Measurements from ENCODE around the gene FBXO31. TPM values are rescaled to one million over a fixed set of nuclear protein-coding genes. Genes with fewer than 3 reads are reported as not detected.

Gene FBXO31
- total and polyA plus RNA-seq, 10 of the 15 experiments (the other 5 are each of a cell fraction or from before 2014, with no cell fraction given) = 0.19 to 33.1 (median 10.3) TPM

DNA sequence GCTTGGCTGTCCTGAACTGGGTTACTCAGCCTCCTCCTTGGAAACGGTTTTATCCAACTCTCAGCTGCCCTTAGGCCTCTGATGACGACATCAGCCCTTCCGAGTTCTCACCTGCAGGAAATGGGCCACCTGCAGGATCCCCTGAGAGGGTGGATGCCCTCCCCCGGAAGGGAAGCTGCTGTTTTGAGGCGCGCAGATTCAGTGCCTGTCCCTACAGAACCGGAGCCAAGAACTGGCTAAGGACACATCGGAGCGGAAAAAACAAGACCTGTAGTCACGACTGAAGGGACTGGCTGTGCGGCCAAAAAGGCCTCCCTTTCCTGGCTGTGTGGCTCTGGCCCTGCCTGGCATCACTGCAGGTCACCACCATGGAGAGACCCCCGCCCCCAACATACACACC, 54.7 kb downstream of the FBXO31 start:
- H3K9ac ChIP-seq (ENCODE audit: control insufficient read depth, insufficient read depth, low read length) = no peak overlapping the region
- H3K36me3 ChIP-seq (ENCODE audit: control insufficient read depth in 2 of 2, insufficient read depth in 2 of 2, low read length in 1 of 2) = peaks cover 11 to 27% of the 10 kb centered on the region in 2 experiments
- no peak for ATAC-seq
- ChIA-PET RAD21 (ENCODE audit: unreplicated experiment) (no interaction called here), POLR2A (no interaction called here), SMC1A (ENCODE audit: uncharacterized antibody, unreplicated experiment) (no interaction called here), CTCF (no interaction called here)
- H2AFZ ChIP-seq (ENCODE audit: control insufficient read depth, low read depth, low read length) = no peak overlapping the region
- DNase-seq (ENCODE audit: low read depth, low spot score) = no peak
- no TSS peak for BruUV-seq (replicated peaks)
- intact Hi-C loops (cut with micrococcal nuclease; ENCODE audit: unreplicated experiment) = no loop called here
- TF ChIP-seq TBL1XR1 (IDR thresholded peaks at IDR 0.05; ENCODE audit: low read depth, low read length) = no peak
- no peak for TF ChIP-seq REST (IDR thresholded peaks at IDR 0.05; ENCODE audit: low read depth, low read length)
- TF ChIP-seq, protein P1, sequence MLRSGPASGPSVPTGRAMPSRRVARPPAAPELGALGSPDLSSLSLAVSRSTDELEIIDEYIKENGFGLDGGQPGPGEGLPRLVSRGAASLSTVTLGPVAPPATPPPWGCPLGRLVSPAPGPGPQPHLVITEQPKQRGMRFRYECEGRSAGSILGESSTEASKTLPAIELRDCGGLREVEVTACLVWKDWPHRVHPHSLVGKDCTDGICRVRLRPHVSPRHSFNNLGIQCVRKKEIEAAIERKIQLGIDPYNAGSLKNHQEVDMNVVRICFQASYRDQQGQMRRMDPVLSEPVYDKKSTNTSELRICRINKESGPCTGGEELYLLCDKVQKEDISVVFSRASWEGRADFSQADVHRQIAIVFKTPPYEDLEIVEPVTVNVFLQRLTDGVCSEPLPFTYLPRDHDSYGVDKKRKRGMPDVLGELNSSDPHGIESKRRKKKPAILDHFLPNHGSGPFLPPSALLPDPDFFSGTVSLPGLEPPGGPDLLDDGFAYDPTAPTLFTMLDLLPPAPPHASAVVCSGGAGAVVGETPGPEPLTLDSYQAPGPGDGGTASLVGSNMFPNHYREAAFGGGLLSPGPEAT (IDR thresholded peaks at IDR 0.05; ENCODE audit: low read depth) = no peak
- no peak overlapping the region for H3K4me2 ChIP-seq (ENCODE audit: control insufficient read depth, insufficient read depth)
- H3K27ac ChIP-seq (ENCODE audit: control insufficient read depth, insufficient read depth) = no peak overlapping the region
- no peaks in the 10 kb centered on the region for H3K27me3 ChIP-seq (replicated peaks in 1 of 2; ENCODE audit: control insufficient read depth in 2 of 2, insufficient read depth in 2 of 2, low read length in 1 of 2)
- H4K20me1 ChIP-seq (ENCODE audit: control insufficient read depth, insufficient read depth) = no peaks in the 10 kb centered on the region; the same call in 1 of the 2 replicates
- no peaks in the 10 kb centered on the region for H3K4me1 ChIP-seq (ENCODE audit: control insufficient read depth, insufficient read depth, low read length)
- H3K9me3 ChIP-seq (replicated peaks; ENCODE audit: control insufficient read depth, insufficient read depth, low read length) = no peaks in the 10 kb centered on the region
- no peak overlapping the region for H3K4me3 ChIP-seq
- no peaks in the 10 kb centered on the region for H3K79me2 ChIP-seq (ENCODE audit: control insufficient read depth, insufficient read depth, low read length)
- WGBS (ENCODE audit: insufficient coverage, insufficient replicate concordance, low lambda C conversion rate, missing lambda C conversion rate) = 86% methylated on average over 12 of the region's 12 CpGs
- no peak for FAIRE-seq
- in situ Hi-C loops (cut with MboI) = no loop called here
